ENCODE data around the gene SLC25A11. TPM values are rescaled to one million over a fixed set of nuclear protein-coding genes. Genes with fewer than 3 reads are reported as not detected.

SLC25A11 gene
- total RNA-seq, 8 experiments from 2014 or later: 36.1 to 100 (median 51.0) TPM

- Histone ChIP-seq H3K4me3 (no peak overlapping the region), H3K4me1 (replicated peaks in 1 of 2) (no peaks in the 10 kb centered on the region), H3K27ac (no peak overlapping the region)
- 60 to 100% (median 84%) methylated on average over 1 to 6 of the region's 18 CpGs; no CpG with 5 or more reads in 5 of the 10 experiments for WGBS, 10 experiments
- peak in 4 of 8 experiments; percentile 9 to 23 (median 18) for ATAC-seq (replicated peaks in 6 of 8)
- in situ Hi-C loops (cut with MboI; ENCODE audit: low pct_unique_long_range_greater_than_20kb in 2 of 9, low sequenced_read_pairs in 9 of 9, unreplicated experiment in 9 of 9): loop anchor here in 1 of 9 experiments (25.0 kb wide), 1 partner anchor 103 kb away; no protein-coding TSS in a partner anchor
These were observed 19.6 kb upstream of the SLC25A11 start for GRCh38 chr17:4959261-4959965.

- no peak overlapping the region for H3K27ac ChIP-seq
- 40 to 100% (median 100%) methylated on average over 1 to 2 of the region's 3 CpGs; no CpG with 5 or more reads in 3 of the 10 experiments for WGBS, 10 experiments
- H3K4me1 ChIP-seq (replicated peaks in 1 of 2): no peaks in the 10 kb centered on the region
- in situ Hi-C loops (cut with MboI; ENCODE audit: low pct_unique_long_range_greater_than_20kb in 2 of 9, low sequenced_read_pairs in 9 of 9, unreplicated experiment in 9 of 9): loop anchor here in 1 of 9 experiments (25.0 kb wide), 1 partner anchor 104 kb away; no protein-coding TSS in a partner anchor
- H3K4me3 ChIP-seq: no peak overlapping the region
- no peak for ATAC-seq (replicated peaks in 6 of 8)
These were observed 18.3 kb upstream of the SLC25A11 start for GRCh38 chr17:4958102-4958501.

- H3K4me3 ChIP-seq: no peak overlapping the region
- 100% methylated on average over 1 to 3 of the region's 10 CpGs; no CpG with 5 or more reads in 7 of the 10 experiments for WGBS, 10 experiments
- peaks cover 5 to 8% of the 10 kb centered on the region in 2 donors for H3K4me1 ChIP-seq (replicated peaks in 1 of 2)
- H3K27ac ChIP-seq: no peak overlapping the region
- in situ Hi-C loops (cut with MboI; ENCODE audit: low pct_unique_long_range_greater_than_20kb in 2 of 9, low sequenced_read_pairs in 9 of 9, unreplicated experiment in 9 of 9): loop anchor here in 1 of 9 experiments (25.0 kb wide), 1 partner anchor 106 kb away; no protein-coding TSS in a partner anchor
- ATAC-seq (replicated peaks in 6 of 8): peak in 1 of 8 experiments; percentile 6
These were observed 16.7 kb upstream of the SLC25A11 start for GRCh38 chr17:4956493-4957061.

- WGBS, 10 experiments: 95 to 100% (median 100%) methylated on average over 1 to 5 of the region's 8 CpGs; no CpG with 5 or more reads in 4 of the 10 experiments
- in situ Hi-C loops (cut with MboI; ENCODE audit: low pct_unique_long_range_greater_than_20kb in 2 of 9, low sequenced_read_pairs in 9 of 9, unreplicated experiment in 9 of 9): loop anchor here in 1 of 9 experiments (25.0 kb wide), 1 partner anchor 107 kb away; no protein-coding TSS in a partner anchor
- H3K4me3 ChIP-seq: no peak overlapping the region
- H3K4me1 ChIP-seq (replicated peaks in 1 of 2): peaks cover 20 to 23% of the 10 kb centered on the region in 2 donors
- no peak for ATAC-seq (replicated peaks in 6 of 8)
- H3K27ac ChIP-seq: no peak overlapping the region
These were observed 15.2 kb upstream of the SLC25A11 start for GRCh38 chr17:4955091-4955490.

GRCh38 chr17:4953451-4953961 lies 13.7 kb upstream of the SLC25A11 start:
- ATAC-seq (replicated peaks in 6 of 8): no peak
- peaks cover 20 to 25% of the 10 kb centered on the region in 2 donors for H3K4me1 ChIP-seq (replicated peaks in 1 of 2)
- no peak overlapping the region for H3K27ac ChIP-seq
- H3K4me3 ChIP-seq: no peak overlapping the region
- in situ Hi-C loops (cut with MboI; ENCODE audit: low pct_unique_long_range_greater_than_20kb in 2 of 9, low sequenced_read_pairs in 9 of 9, unreplicated experiment in 9 of 9): loop anchor here in 1 of 9 experiments (25.0 kb wide), 1 partner anchor 109 kb away; no protein-coding TSS in a partner anchor
- WGBS, 10 experiments: 40 to 100% (median 88%) methylated on average over 1 to 7 of the region's 14 CpGs; no CpG with 5 or more reads in 3 of the 10 experiments

- ATAC-seq (replicated peaks in 6 of 8): no peak
- Histone ChIP-seq H3K4me1 (replicated peaks in 1 of 2) (peaks cover 24 to 29% of the 10 kb centered on the region in 2 donors), H3K4me3 (peak overlapping the region in 2 of 5 donors; percentile 86 to 90), H3K27ac (peak overlapping the region; percentile 94 to 95)
- WGBS, 10 experiments: no CpG with 5 or more reads among the region's 3 CpGs
- in situ Hi-C loops (cut with MboI; ENCODE audit: low pct_unique_long_range_greater_than_20kb in 2 of 9, low sequenced_read_pairs in 9 of 9, unreplicated experiment in 9 of 9): loop anchor here in 1 of 9 experiments (25.0 kb wide), 1 partner anchor 111 kb away; no protein-coding TSS in a partner anchor
These were observed 11.6 kb upstream of the SLC25A11 start for GRCh38 chr17:4951486-4951885.

GRCh38 chr17:4950746-4951204 lies 10.9 kb upstream of the SLC25A11 start, which contains the start of gene ENO3:
TSS of gene ENO3 (plus strand) at chr17:4951119. CDS start at chr17:4951830, 711 bp downstream.
- Histone ChIP-seq H3K4me3 (peak within 1 kb of the TSS; percentile 63 to 94 (median 90)), H3K4me1 (replicated peaks in 1 of 2) (peaks cover 27 to 31% of the 10 kb centered on the region in 2 donors), H3K27ac (peak within 1 kb of the TSS; percentile 94 to 95)
- 0 to 50% (median 20%) methylated on average over 1 to 2 of the region's 7 CpGs; no CpG with 5 or more reads in 7 of the 10 experiments for WGBS, 10 experiments
- ATAC-seq (replicated peaks in 6 of 8): no peak
- in situ Hi-C loops (cut with MboI; ENCODE audit: low pct_unique_long_range_greater_than_20kb in 2 of 9, low sequenced_read_pairs in 9 of 9, unreplicated experiment in 9 of 9): loop anchor here in 1 of 9 experiments (25.0 kb wide), 1 partner anchor 112 kb away; no protein-coding TSS in a partner anchor

GRCh38 chr17:4950075-4950745 lies 10.4 kb upstream of the SLC25A11 start:
- WGBS, 10 experiments: 11 to 100% (median 24%) methylated on average over 2 to 18 of the region's 52 CpGs; no CpG with 5 or more reads in 5 of the 10 experiments
- peak overlapping the region; percentile 63 to 94 (median 90) for H3K4me3 ChIP-seq
- peak overlapping the region; percentile 94 to 95 for H3K27ac ChIP-seq
- peak; percentile 7 to 54 (median 29) for ATAC-seq (replicated peaks in 6 of 8)
- H3K4me1 ChIP-seq (replicated peaks in 1 of 2): peaks cover 31 to 32% of the 10 kb centered on the region in 2 donors
- in situ Hi-C loops (cut with MboI; ENCODE audit: low pct_unique_long_range_greater_than_20kb in 2 of 9, low sequenced_read_pairs in 9 of 9, unreplicated experiment in 9 of 9): loop anchor here in 1 of 9 experiments (25.0 kb wide), 1 partner anchor 112 kb away; no protein-coding TSS in a partner anchor

- peak overlapping the region; percentile 63 to 94 (median 90) for H3K4me3 ChIP-seq
- WGBS, 10 experiments: no CpG with 5 or more reads among the region's 75 CpGs
- peak; percentile 13 to 54 (median 30) for ATAC-seq (replicated peaks in 6 of 8)
- H3K27ac ChIP-seq: peak overlapping the region; percentile 94 to 95
- H3K4me1 ChIP-seq (replicated peaks in 1 of 2): peaks cover 31 to 32% of the 10 kb centered on the region in 2 donors
- in situ Hi-C loops (cut with MboI; ENCODE audit: low pct_unique_long_range_greater_than_20kb in 2 of 9, low sequenced_read_pairs in 9 of 9, unreplicated experiment in 9 of 9): loop anchor here in 1 of 9 experiments (25.0 kb wide), 1 partner anchor 113 kb away; no protein-coding TSS in a partner anchor
These were observed 9.7 kb upstream of the SLC25A11 start for GRCh38 chr17:4949321-4950074.

- Histone ChIP-seq H3K27ac (peak overlapping the region; percentile 94 to 95), H3K4me3 (peak overlapping the region; percentile 63 to 94 (median 90)), H3K4me1 (replicated peaks in 1 of 2) (peaks cover 31 to 32% of the 10 kb centered on the region in 2 donors)
- in situ Hi-C loops (cut with MboI; ENCODE audit: low pct_unique_long_range_greater_than_20kb in 2 of 9, low sequenced_read_pairs in 9 of 9, unreplicated experiment in 9 of 9): no loop called here
- peak; percentile 43 to 81 (median 72) for ATAC-seq (replicated peaks in 6 of 8)
- 0% methylated on average over 1 to 3 of the region's 40 CpGs; no CpG with 5 or more reads in 7 of the 10 experiments for WGBS, 10 experiments
These were observed 9.1 kb upstream of the SLC25A11 start for GRCh38 chr17:4948931-4949320.

GRCh38 chr17:4948166-4948930 lies 8.5 kb upstream of the SLC25A11 start, which contains the start of gene PFN1:
TSS of gene PFN1 (minus strand) at chr17:4948530. CDS start at chr17:4948394, 136 bp downstream.
- peak within 1 kb of the TSS; percentile 94 to 95 for H3K27ac ChIP-seq
- H3K4me3 ChIP-seq: peak within 1 kb of the TSS; percentile 63 to 94 (median 90)
- 0 to 4% (median 0%) methylated on average over 1 to 4 of the region's 59 CpGs; no CpG with 5 or more reads in 5 of the 10 experiments for WGBS, 10 experiments
- H3K4me1 ChIP-seq (replicated peaks in 1 of 2): peaks cover 31 to 32% of the 10 kb centered on the region in 2 donors
- peak; percentile 14 to 57 (median 43) for ATAC-seq (replicated peaks in 6 of 8)
- in situ Hi-C loops (cut with MboI; ENCODE audit: low pct_unique_long_range_greater_than_20kb in 2 of 9, low sequenced_read_pairs in 9 of 9, unreplicated experiment in 9 of 9): no loop called here

Data from motor neuron (in vitro differentiated cells).